ENCODE data around the gene PEX11G.

DNA sequence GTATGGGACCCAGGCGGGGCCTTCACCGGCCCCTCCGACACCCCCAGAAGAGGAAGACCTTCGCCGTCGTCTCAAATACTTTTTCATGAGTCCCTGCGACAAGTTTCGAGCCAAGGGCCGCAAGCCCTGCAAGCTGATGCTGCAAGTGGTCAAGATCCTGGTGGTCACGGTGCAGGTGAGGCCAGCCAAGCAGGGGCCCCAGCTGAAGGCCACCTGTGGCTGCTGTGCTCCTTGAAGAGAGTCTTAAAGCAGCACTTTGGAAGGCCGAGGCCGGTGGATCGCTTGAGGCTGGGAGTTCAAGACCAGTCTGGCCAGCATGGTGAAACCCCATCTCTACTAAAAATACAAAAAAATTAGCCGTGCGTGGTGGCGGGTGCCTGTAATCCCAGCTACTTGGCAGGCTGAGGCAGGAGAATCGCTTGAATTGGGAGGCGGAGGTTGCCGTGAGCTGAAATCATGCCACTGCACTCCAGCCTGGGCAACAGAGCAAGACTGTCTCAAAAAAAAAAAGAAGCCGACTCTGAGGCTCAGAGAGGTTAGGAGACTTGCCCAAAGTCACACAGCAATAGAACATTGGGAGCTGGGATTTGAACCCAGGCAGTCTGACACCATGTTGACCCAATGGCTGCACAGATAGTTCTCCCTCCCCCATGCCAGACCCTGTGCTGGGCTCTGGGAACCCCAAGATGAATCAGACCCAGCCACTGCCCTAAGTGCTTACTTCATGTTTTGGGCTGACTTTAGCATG is 36.3 kb upstream of the PEX11G start:
- TF ChIP-seq EZH2 (IDR thresholded peaks at IDR 0.05; ENCODE audit: borderline replicate concordance, low read length), result no peak
- TF ChIP-seq, protein P1, sequence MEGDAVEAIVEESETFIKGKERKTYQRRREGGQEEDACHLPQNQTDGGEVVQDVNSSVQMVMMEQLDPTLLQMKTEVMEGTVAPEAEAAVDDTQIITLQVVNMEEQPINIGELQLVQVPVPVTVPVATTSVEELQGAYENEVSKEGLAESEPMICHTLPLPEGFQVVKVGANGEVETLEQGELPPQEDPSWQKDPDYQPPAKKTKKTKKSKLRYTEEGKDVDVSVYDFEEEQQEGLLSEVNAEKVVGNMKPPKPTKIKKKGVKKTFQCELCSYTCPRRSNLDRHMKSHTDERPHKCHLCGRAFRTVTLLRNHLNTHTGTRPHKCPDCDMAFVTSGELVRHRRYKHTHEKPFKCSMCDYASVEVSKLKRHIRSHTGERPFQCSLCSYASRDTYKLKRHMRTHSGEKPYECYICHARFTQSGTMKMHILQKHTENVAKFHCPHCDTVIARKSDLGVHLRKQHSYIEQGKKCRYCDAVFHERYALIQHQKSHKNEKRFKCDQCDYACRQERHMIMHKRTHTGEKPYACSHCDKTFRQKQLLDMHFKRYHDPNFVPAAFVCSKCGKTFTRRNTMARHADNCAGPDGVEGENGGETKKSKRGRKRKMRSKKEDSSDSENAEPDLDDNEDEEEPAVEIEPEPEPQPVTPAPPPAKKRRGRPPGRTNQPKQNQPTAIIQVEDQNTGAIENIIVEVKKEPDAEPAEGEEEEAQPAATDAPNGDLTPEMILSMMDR (conservative IDR thresholded peaks at IDR 0.05 in 1 of 2, IDR thresholded peaks at IDR 0.05 in 1 of 2; ENCODE audit: extremely low read depth in 1 of 2, insufficient read depth in 1 of 2, low read depth in 1 of 2, low read length in 2 of 2), result no peak

All from mammary epithelial cell (primary cell).